NCI-H2227 treated with DMSO at 0.1 percent for 48 hours (cell line): ENCODE measurements around the gene CFAP299.

ENCODE experiments used
- DNase-seq: peaks from one replicate; lab custom pipeline; 2025; lab: John Stamatoyannopoulos, UW

The CFAP299 gene

DNA sequence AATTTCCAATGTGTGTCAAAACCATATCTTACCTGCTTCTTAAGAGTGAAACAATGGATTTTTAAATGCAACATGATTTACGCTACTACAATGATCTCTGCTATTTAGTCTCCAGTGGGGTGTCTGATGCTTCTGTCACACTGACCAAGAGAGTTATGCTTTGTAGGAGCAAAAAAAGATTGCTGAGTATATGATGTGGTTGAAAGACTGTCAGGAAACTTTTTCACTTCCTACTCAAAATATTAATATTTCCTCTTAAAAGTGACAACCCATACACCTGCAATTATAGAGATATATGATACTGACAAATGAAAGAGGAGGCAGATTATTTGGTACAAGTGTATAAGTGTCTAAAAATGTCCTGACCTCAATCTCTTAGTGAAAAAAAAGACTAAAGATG, 589.8 kb downstream of the CFAP299 start:
- DNase-seq: no peak

DNA sequence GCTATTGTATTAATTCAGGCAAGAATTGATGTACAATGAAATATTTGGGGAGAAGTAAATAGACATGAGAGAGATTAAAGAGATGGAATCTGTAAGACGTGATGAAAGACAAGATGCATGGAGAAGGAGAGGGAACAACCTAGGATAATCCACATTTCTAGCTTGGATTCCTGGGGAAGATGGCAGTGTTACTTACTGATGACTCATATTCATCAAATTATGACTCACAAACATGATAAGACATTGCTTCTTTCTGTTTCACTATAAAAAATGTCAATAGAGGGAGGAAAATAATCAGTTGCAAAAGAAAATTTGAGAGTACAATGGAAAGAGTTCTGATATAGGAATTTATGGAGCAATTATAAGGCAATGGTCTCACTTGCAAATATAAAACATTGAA, 590.9 kb downstream of the CFAP299 start:
- no peak for DNase-seq

DNA sequence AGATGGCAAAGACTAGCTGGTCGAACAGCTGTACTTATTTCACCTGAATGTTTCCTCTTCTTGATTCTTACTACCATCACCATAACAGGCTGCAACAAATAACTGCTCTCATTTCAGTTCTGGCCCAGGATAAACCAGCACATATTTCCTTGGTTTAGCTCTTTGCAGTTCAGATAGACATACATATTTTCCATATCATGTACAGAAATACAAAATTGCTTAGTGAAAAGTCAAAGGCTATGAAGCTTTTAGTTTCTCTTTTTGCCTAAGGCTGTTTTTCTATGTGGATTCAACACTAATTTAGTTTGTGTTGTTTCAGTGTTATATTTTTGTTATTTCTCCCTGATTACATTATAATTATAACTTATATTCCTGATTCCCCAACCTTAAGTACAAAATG, 591.4 kb downstream of the CFAP299 start:
- no peak for DNase-seq

DNA sequence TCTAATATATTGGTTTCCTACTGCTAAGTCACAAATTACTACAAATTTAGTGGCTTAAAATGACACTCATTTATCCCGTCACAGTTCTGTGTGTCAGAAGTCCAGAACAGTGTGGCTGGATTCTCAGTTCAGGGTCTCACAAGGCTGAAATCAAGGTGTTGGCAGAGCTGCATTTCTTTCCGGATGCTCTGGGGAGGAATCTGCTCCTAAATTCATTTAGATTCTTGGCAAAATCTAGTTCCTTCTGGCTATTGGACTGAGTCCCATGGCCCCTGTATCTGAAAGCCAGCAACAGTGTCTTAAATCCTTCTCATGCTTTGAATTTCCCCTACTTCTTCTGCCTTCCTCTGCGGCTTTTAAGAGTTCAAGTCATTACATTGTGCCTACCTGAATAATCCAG, 591.9 kb downstream of the CFAP299 start:
- DNase-seq: no peak

DNA sequence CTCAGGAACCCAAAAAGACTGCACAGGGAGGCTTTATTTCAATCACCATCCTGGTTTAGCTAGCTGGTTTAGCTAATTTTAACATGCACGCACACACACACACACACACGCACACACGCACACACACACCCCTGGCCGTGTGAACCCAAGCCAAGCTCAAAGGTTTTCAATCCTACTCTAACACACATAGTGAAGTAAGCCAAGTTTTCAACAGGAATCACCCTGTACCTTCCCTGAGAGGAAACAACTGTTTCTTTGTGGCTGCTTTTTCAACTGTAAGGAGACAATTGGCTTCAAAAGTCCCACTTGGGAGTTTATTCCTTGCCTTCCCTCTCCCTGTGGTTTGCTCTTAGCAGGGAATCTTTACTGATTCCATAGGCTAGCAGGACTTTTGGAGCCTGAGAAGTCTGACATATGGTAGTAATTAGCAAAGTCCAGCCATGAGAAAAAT, 596.1 kb downstream of the CFAP299 start:
- no peak for DNase-seq

DNA sequence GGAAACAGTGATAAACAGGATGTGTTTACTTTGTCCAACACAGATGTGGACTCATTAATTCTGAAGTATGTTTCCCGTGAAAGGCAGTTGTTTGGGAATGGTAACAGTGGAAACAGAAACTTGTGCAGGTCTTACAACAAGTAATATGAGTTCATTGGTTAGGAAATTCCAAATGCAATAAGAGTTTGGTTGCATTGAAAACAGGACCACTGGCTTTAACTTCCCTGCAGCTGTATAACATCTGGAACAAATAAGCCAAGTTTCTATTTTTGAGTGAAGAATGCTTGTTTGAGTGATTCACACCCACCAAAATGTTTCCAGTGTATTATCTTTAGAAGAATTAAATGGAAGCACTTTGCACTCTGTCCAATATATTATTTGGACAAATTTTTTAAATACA, 612.6 kb downstream of the CFAP299 start:
- no peak for DNase-seq

DNA sequence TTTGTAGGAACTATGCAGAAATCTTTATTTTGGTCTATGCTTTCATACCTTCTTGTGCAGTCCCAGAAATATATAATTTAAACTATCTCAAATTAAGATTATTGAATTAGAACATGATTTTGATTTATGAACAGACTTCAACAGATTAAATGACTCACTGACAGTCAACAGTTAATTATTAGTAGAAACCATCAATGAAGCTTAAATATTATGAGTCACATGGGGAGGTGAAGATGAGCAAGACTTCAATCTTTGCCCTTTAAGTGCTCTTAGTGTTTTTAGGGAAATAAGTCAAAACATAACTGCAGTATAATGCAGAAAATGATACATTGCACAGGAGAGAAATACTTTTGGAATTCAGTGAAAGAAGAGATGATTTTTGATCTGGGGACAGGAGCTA, 613.5 kb downstream of the CFAP299 start:
- no peak for DNase-seq

DNA sequence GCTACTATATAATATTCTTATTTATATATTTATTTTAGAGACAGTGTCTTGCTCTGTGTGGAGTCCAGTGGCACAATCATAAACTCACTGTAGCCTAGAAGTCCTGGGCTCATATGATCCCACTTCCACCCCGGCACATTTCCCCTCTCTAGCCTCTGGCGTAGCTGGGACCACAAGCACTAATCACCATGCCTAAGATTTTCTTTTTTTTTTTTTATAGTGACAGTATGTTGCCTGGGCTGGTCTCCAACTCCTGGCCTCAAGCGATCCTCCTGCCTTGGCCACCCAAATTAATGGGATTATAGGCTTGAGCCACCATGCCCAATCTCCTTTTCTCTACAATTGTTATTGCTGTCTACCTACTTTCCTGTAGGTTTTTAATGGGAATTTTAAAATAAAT, 620.9 kb downstream of the CFAP299 start:
- DNase-seq: no peak

DNA sequence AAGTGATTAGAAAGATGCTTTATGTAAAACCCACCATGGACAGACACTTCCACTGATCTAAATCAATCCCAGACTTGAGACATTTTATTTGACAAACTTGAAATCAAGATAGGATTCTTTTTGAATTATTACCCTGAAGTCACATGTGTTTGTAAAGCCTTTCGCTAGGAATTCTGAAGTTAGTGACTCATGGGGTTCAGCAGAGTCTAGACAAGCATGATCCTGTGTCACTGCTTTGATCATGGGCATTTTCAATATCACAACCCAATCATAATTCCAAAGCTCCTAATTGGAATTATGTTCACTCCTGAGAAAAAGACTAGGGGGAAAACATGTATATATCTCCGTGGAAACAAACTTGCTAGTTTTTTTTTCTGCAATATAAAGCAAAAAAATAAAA, 627.5 kb downstream of the CFAP299 start:
- no peak for DNase-seq

DNA sequence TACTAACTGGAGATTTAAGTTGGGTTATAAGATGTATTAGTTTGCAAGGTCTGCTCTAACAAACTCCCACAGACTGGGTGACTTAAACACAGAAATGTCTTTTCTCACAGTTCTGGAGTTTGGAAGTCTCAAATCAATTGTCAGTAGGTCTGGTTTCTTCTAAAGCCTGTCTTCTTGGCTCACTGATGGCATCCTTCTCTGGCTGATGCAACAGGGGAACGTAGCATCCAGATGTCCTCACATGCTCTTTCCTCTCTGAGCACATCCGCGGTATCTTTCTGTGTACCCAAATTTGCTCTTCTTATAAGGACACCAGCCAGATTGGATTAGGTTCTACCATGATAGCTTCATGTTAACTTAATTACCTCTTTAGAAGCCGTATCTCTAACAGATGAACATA, 631.8 kb downstream of the CFAP299 start:
- no peak for DNase-seq

DNA sequence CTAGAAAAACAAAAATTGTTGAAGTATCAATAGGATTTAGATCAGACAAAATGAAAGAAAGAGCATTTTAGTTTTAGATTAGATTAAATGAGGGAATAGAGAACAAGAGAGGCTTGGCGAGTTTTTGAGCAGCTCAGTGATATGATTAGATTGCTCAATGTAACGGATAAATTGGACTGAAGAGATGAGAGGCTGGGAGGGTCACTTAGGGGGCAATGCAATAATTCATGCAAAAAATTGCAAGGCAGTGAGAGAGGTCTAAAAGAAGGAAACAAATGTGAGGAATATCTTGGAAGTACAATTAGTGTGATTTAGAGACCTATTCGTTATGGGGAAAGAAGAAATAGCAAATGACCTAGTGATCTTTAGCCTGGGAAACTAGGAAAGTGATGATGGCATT, 644.7 kb downstream of the CFAP299 start:
- no peak for DNase-seq

DNA sequence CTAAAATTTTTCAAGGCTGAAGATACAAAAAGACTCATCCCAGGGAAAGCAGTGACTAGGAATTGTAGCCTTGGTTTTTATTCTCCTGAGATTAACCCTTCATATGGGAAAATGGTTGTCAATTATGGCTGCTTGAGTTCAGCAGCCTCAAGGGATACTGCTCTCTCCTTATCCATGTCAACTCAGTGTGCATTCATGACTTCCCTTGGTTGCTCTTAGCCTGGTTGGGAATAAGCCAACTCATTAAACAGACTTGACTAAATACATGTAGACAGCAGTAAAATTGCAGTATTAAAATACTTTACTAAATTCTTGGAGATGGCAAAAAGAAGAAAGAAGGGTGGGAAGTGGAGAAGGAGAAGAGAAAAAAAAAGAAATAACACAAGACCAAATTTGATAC, 650.5 kb downstream of the CFAP299 start:
- DNase-seq: no peak

DNA sequence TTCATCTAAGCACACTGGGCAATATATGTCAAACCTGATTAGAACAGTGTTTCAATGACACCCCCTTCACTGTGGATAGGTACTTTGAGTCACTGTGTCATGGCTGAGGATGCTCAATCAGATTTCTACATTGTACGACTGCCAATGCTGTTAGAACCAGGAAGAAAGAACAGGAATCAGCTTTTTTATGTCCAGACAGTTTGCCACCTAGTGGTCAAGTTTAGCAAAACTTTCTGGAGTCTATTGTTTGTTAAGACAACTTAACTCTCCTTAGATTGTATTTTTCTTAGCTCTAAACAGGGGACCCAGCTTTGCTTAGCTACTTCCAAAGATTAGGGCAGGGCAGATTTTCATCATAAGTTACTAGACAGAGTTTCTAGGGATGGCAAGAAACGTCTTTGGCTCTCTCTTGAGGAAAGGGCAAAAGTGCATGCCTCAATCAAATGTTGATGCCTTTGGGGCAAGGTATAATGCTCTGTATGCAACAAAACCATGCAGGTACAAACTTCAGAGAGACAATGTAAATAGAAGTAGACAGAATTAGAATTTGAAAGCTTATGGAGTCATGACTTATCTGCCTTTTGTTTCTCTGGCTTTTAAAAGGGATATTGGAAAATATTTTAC, 654.5 kb downstream of the CFAP299 start:
- DNase-seq: peak; percentile 28

DNA sequence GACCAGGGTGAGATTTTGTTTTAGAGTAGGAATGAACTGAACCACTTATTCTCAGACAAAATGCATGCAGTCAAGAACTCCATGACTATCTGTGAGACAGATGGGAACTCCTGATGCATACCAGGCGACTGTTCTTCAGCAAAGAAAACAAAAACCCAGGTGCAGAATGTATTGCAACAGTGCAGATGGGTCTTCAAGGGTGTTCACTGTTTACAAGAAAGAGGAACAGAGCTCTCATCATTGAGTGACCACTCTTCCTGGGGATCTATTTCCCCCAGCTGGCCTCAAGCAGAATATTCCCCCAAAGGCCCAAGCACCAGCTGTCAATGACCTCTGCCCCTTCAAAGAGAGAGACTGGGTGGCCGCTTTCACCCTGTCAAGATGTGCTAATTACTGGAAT, 655.3 kb downstream of the CFAP299 start:
- DNase-seq: no peak

DNA sequence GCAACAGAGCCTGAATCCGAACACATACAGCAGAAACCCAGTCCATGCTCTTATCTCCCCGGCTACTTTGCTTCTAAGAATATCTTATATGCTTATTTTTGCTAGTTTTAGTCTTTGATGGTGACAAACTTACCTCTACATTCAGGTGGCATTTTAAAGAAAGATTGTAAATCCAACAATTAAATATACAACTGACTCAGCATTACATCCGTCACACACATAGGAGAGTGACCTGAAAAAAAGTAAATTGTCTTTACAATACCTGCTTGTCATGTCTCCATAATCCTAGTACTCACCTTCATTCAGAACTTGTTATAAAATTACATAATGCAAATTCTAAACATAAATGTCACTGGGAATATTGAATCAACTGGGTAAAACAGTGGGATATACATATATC, 664.4 kb downstream of the CFAP299 start:
- DNase-seq: no peak

DNA sequence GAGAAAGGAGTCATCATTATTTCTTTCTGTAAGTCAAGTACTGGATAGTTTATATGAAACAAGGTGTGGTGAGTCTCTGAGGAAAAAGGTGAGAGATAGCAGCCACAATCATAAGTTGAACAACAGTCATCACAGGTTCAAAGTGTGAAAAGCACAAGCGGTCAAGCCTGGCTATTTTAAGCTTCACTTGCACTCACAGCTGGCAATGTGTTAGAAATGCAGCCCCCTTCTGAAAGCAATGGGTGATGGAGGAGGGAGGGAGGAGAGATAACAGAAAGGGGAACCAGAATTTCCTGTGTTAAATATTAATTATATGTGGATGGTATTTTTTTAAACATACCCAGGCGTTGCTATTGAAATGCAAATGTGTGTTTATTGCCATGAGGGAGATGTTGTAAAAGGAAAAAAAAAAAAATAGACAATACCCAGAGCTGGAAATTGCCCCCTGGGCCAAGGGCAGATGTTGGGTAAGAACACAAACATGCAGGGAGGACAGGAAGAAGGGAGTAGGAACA, 668.1 kb downstream of the CFAP299 start:
- no peak for DNase-seq

DNA sequence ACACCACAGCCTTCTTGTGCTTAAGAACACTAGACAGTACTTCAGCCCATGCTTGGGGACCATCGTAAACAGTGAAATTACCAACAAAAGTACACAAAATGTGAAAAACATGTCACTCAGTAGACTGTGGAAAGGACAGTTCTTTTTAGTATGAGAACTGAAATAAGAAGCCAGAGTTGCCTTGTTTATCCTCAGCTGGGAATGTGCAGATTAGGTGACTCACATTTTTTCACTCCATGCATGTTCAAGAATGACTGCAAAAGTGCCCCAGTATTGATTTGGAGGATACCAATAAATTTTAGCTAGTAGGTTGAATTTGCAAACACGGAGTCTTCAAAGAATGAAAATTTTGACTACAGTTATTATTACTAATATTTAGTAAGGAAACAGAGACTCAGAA, 671.9 kb downstream of the CFAP299 start:
- no peak for DNase-seq
